Upper lobe of right lung (tissue), 1 donor: ENCODE results near the gene MPHOSPH9. TPM values are rescaled to one million over a fixed set of nuclear protein-coding genes. Genes with fewer than 3 reads are reported as not detected.

Experiments
- ATAC-seq: fragments of 200-7000 bp; cut with Tn5 transposase; one replicate; pipeline ENCODE4 v1.9.1; 2020; ENCODE audit warnings: mild to moderate bottlenecking, moderate library complexity
- DNase-seq: peaks from one replicate; pipeline ENCODE4 v3.0.0-alpha.2; 2020
- H3K27ac ChIP-seq: fragments of 200-600 bp; one replicate; pipeline ENCODE4 v1.8.0; 2022
- H3K27me3 ChIP-seq: fragments of 200-600 bp; one replicate; pipeline ENCODE4 v1.8.0; 2022; ENCODE audit warnings: mild to moderate bottlenecking
- H3K36me3 ChIP-seq: fragments of 200-600 bp; one replicate; pipeline ENCODE4 v1.8.0; 2022
- H3K4me1 ChIP-seq: fragments of 200-600 bp; one replicate; pipeline ENCODE4 v1.8.0; 2022
- H3K4me3 ChIP-seq: fragments of 200-600 bp; one replicate; pipeline ENCODE4 v1.8.0; 2022; ENCODE audit warnings: mild to moderate bottlenecking
- H3K9me3 ChIP-seq: fragments of 200-600 bp; one replicate; pipeline ENCODE4 v1.8.0; 2022
- CTCF ChIP-seq: fragments of 200-600 bp; IDR thresholded peaks from one replicate; pipeline ENCODE4 v1.8.0; 2022; ENCODE audit warnings: antibody characterized with exemption
- intact Hi-C: fragments of 100-400 bp; cut with DNase I; formaldehyde crosslinking; loops from one replicate; pipeline ENCODE4 v1.11.0; 2022
- total RNA-seq: library from RNA; stranded (reverse); fragmentation: NEBNext Ultra II Directional; extraction: Animal tissue kit (Norgen Biotek cat#: 25700); gene quantifications from one replicate; pipeline ENCODE4 v1.2.1, GENCODE V29; 2021
- donor health status: DM: no; HTN: yes; CAD: no; lungs with severe emphysema.

MPHOSPH9 gene
- total RNA-seq, 1 donor from 2014 or later = 20.3 TPM

- intact Hi-C loops = loop anchor here (10.0 kb wide), 1 partner anchor 107 kb away; no protein-coding TSS in a partner anchor
- no peak for TF ChIP-seq CTCF
- Histone ChIP-seq H3K9me3 (no peaks in the 10 kb centered on the region), H3K27ac (peak overlapping the region; percentile 83), H3K4me3 (peak overlapping the region; percentile 75), H3K36me3 (no peaks in the 10 kb centered on the region), H3K4me1 (peaks cover 27% of the 10 kb centered on the region), H3K27me3 (no peaks in the 10 kb centered on the region)
- DNase-seq (no peak), ATAC-seq (peak; percentile 43)
Observed at GRCh38 chr12:123151457-123152454, 81.2 kb downstream of the MPHOSPH9 start.

GRCh38 chr12:123150744-123151456 lies 82.0 kb downstream of the MPHOSPH9 start, which contains the start of gene PITPNM2:
TSS of gene PITPNM2 (minus strand) at chr12:123151090. CDS start at chr12:123034590, 116,500 bp downstream.
- no peak for TF ChIP-seq CTCF
- Histone ChIP-seq H3K36me3 (no peaks in the 10 kb centered on the region), H3K4me3 (peak within 1 kb of the TSS; percentile 75), H3K27me3 (no peaks in the 10 kb centered on the region), H3K9me3 (no peaks in the 10 kb centered on the region), H3K27ac (peak within 1 kb of the TSS; percentile 83), H3K4me1 (peaks cover 27% of the 10 kb centered on the region)
- intact Hi-C loops = loop anchor here (10.0 kb wide), 1 partner anchor 106 kb away; no protein-coding TSS in a partner anchor
- peak; percentile 85 for DNase-seq
- peak; percentile 90 for ATAC-seq

- no peaks in the 10 kb centered on the region for H3K36me3 ChIP-seq
- intact Hi-C loops = loop anchor here (10.0 kb wide), 1 partner anchor 106 kb away; no protein-coding TSS in a partner anchor
- DNase-seq (peak; percentile 78), ATAC-seq (peak; percentile 46)
- no peak for TF ChIP-seq CTCF
- peak overlapping the region; percentile 67 for H3K4me3 ChIP-seq
- H3K9me3 ChIP-seq = no peaks in the 10 kb centered on the region
- H3K27ac ChIP-seq = peak overlapping the region; percentile 75
- H3K27me3 ChIP-seq = no peaks in the 10 kb centered on the region
- H3K4me1 ChIP-seq = peaks cover 27% of the 10 kb centered on the region
Observed at GRCh38 chr12:123150275-123150743, 82.6 kb downstream of the MPHOSPH9 start.

- Histone ChIP-seq H3K27ac (peak overlapping the region; percentile 75), H3K4me3 (peak overlapping the region; percentile 67), H3K4me1 (peaks cover 27% of the 10 kb centered on the region), H3K9me3 (no peaks in the 10 kb centered on the region), H3K36me3 (no peaks in the 10 kb centered on the region), H3K27me3 (no peaks in the 10 kb centered on the region)
- no peak for TF ChIP-seq CTCF
- intact Hi-C loops = loop anchor here (10.0 kb wide), 1 partner anchor 105 kb away; no protein-coding TSS in a partner anchor
- ATAC-seq (peak; percentile 1), DNase-seq (no peak)
Observed at GRCh38 chr12:123149501-123150274, 83.3 kb downstream of the MPHOSPH9 start.

GRCh38 chr12:123149088-123149487 lies 83.9 kb downstream of the MPHOSPH9 start:
- ATAC-seq (no peak), DNase-seq (no peak)
- H3K36me3 ChIP-seq = no peaks in the 10 kb centered on the region
- H3K4me1 ChIP-seq = peaks cover 27% of the 10 kb centered on the region
- H3K4me3 ChIP-seq = no peak overlapping the region
- no peak for TF ChIP-seq CTCF
- intact Hi-C loops = no loop called here
- H3K9me3 ChIP-seq = no peaks in the 10 kb centered on the region
- peak overlapping the region; percentile 75 for H3K27ac ChIP-seq
- no peaks in the 10 kb centered on the region for H3K27me3 ChIP-seq
